ENCODE data around the gene SHLD2. TPM values are rescaled to one million over a fixed set of nuclear protein-coding genes. Genes with fewer than 3 reads are reported as not detected.

SHLD2 gene
- total and polyA plus RNA-seq, 2 of the 13 experiments (the other 11 are each of a cell fraction or from before 2014, with no cell fraction given) = 25.7 to 53.7 TPM

GRCh38 chr10:87058171-87058570, 36.8 kb upstream of the SHLD2 start:
- H3K27me3 ChIP-seq (ENCODE audit: control insufficient read depth in 1 of 2, insufficient read depth in 2 of 2, low read length in 2 of 2) = no peaks in the 10 kb centered on the region
- POLR2A ChIA-PET = no interaction called here
- in situ Hi-C loops (cut with HindIII; ENCODE audit: extremely low pct_ligation_motif_present, low pct_unique_long_range_greater_than_20kb) = no loop called here
- no peak for DNase-seq (ENCODE audit: low spot score)
- H3K79me2 ChIP-seq (ENCODE audit: insufficient read depth, low read length) = no peaks in the 10 kb centered on the region
- no peaks in the 10 kb centered on the region; the same call in none of the 2 replicates for H4K20me1 ChIP-seq (ENCODE audit: insufficient read depth, low read length)
- H3K9me3 ChIP-seq (ENCODE audit: low read length) = no peaks in the 10 kb centered on the region
- peaks cover 31 to 88% of the 10 kb centered on the region in 2 experiments for H3K36me3 ChIP-seq (replicated peaks in 1 of 2; ENCODE audit: control insufficient read depth in 1 of 2, insufficient read depth in 2 of 2, low read length in 2 of 2)
- no TSS peak for BruUV-seq (replicated peaks)
- H3K4me3 ChIP-seq (replicated peaks in 1 of 3; ENCODE audit: insufficient read depth in 1 of 3, low read depth in 2 of 3, low read length in 3 of 3) = no peak overlapping the region
- TF ChIP-seq HMG20B (CRISPR knock-in tag; conservative IDR thresholded peaks at IDR 0.05) (no peak), KDM5B (CRISPR knock-in tag; IDR thresholded peaks at IDR 0.05; ENCODE audit: borderline replicate concordance) (no peak), PHB2 (IDR thresholded peaks at IDR 0.05; ENCODE audit: partially characterized antibody) (no peak), TAF15 (IDR thresholded peaks at IDR 0.05; ENCODE audit: low read depth, low read length, poor library complexity, severe bottlenecking) (no peak), ZBTB42 (CRISPR knock-in tag; IDR thresholded peaks at IDR 0.05) (no peak), CENPBD1 (CRISPR knock-in tag; IDR thresholded peaks at IDR 0.05; ENCODE audit: borderline replicate concordance, low read depth) (no peak), ZBTB25 (CRISPR knock-in tag; IDR thresholded peaks at IDR 0.05) (no peak), MIER3 (CRISPR knock-in tag; IDR thresholded peaks at IDR 0.05; ENCODE audit: borderline replicate concordance) (no peak)
- FAIRE-seq = no peak
- no peak for ATAC-seq
- H3K27ac ChIP-seq (ENCODE audit: extremely low read length, insufficient read depth, low read length) = no peak overlapping the region
- CTCF ChIA-PET (ENCODE audit: low intra/inter-chr PET ratio, low total read pairs) = no interaction called here
- intact Hi-C loops (cut with micrococcal nuclease; ENCODE audit: unreplicated experiment) = no loop called here
- peaks cover 22% of the 10 kb centered on the region for H3K4me1 ChIP-seq (ENCODE audit: insufficient read depth, low read length)
- no peak overlapping the region for H2AFZ ChIP-seq (ENCODE audit: low read length)
- no peak overlapping the region for H3K9ac ChIP-seq (ENCODE audit: insufficient read depth, low read depth, low read length)
- WGBS (ENCODE audit: low lambda C conversion rate) = 100% methylated on average over 1 of the region's 1 CpG
- H3K4me2 ChIP-seq (ENCODE audit: low read depth, low read length) = no peak overlapping the region
